IMR-90 (cell line): Measurements from ENCODE around the gene SDF2L1. TPM values are rescaled to one million over a fixed set of nuclear protein-coding genes. Genes with fewer than 3 reads are reported as not detected.

ENCODE experiments used
- ATAC-seq: fragments of 200-7000 bp; cut with Tn5 transposase; 2 replicates; pipeline ENCODE4 v1.9.1; 2020; ENCODE audit warnings: low read depth, mild to moderate bottlenecking, moderate library complexity
- BruUV-seq: library from RNA; stranded (reverse); fragments of 400-500 nt; replicated peaks from 2 replicates; lab custom pipeline; 2021; lab: Mats Ljungman, UMichigan
- CTCF ChIA-PET: fragments of 300-600 bp; formaldehyde crosslinking; extraction: SDS; loops from one replicate; lab custom pipeline; 2021; ENCODE audit warnings: antibody characterized with exemption; lab: Yijun Ruan, JAX
- POLR2A ChIA-PET: fragments of 300-600 bp; sonication (Branson Sonifier 250); formaldehyde crosslinking; loops from one replicate; lab custom pipeline; 2022; ENCODE audit warnings: antibody characterized with exemption; ENCODE audit not compliant: unreplicated experiment; lab: Charles Lee
- DNase-seq: peaks from one replicate; pipeline ENCODE4 v3.0.0; 2013
- H2AFZ ChIP-seq: replicated peaks from 2 replicates; pipeline ENCODE3; 2013; ENCODE audit warnings: low read length, mild to moderate bottlenecking; ENCODE audit not compliant: poor library complexity
- H2AK5ac ChIP-seq: 2 replicates; pipeline ENCODE4 v1.6.1; 2013; ENCODE audit warnings: low read depth, low read length, inconsistent platforms
- H2AK9ac ChIP-seq: replicated peaks from 2 replicates; pipeline ENCODE3; 2013; ENCODE audit warnings: mild to moderate bottlenecking, low read depth, low read length, moderate library complexity; ENCODE audit not compliant: poor library complexity
- H2BK120ac ChIP-seq: 2 replicates; pipeline ENCODE4 v1.6.1; 2013; ENCODE audit warnings: low read depth, low read length, inconsistent platforms
- H2BK15ac ChIP-seq: 3 replicates; pipeline ENCODE4 v1.6.1; 2013; ENCODE audit warnings: low read depth, low read length, inconsistent platforms
- H2BK20ac ChIP-seq: 2 replicates; pipeline ENCODE4 v1.6.1; 2013; ENCODE audit warnings: low read depth, mild to moderate bottlenecking, inconsistent platforms, low read length, moderate library complexity
- H2BK5ac ChIP-seq: 2 replicates; pipeline ENCODE4 v1.6.1; 2013; ENCODE audit warnings: mild to moderate bottlenecking, low read depth, low read length, inconsistent platforms; ENCODE audit not compliant: poor library complexity, severe bottlenecking
- H3K14ac ChIP-seq: replicated peaks from 2 replicates; pipeline ENCODE4 v1.6.1; 2013; ENCODE audit warnings: low read depth, low read length, inconsistent platforms
- H3K18ac ChIP-seq: 2 replicates; pipeline ENCODE4 v1.6.1; 2013; ENCODE audit warnings: low read depth, low read length, control low read depth
- H3K23ac ChIP-seq: 2 replicates; pipeline ENCODE4 v1.6.1; 2013; ENCODE audit warnings: low read depth, low read length, inconsistent platforms
- H3K27ac ChIP-seq: 2 replicates; pipeline ENCODE4 v1.5.1; 2013; ENCODE audit warnings: mild to moderate bottlenecking, control low read depth, low read length; ENCODE audit not compliant: insufficient read depth
- H3K27me3 ChIP-seq: 2 replicates; pipeline ENCODE4 v1.6.1; 2013; ENCODE audit warnings: low read length; ENCODE audit not compliant: control insufficient read depth, insufficient read depth
- H3K36me3 ChIP-seq: 2 replicates; pipeline ENCODE4 v1.6.1; 2013; ENCODE audit warnings: low read length, mixed read lengths; ENCODE audit not compliant: control insufficient read depth, insufficient read depth
- H3K4ac ChIP-seq: 2 replicates; pipeline ENCODE4 v1.6.1; 2013; ENCODE audit warnings: low read depth, low read length, inconsistent platforms
- H3K4me1 ChIP-seq: 2 replicates; pipeline ENCODE4 v1.6.1; 2013; ENCODE audit warnings: low read length, mixed read lengths; ENCODE audit not compliant: control insufficient read depth, insufficient read depth
- H3K4me2 ChIP-seq: 2 replicates; pipeline ENCODE4 v1.6.1; 2013; ENCODE audit warnings: low read depth, mild to moderate bottlenecking, control low read depth, low read length, moderate library complexity
- H3K4me3 ChIP-seq: 2 replicates; pipeline ENCODE4 v1.5.1; 2013; ENCODE audit warnings: low read depth, mild to moderate bottlenecking, control low read depth, low read length, moderate library complexity; ENCODE audit not compliant: insufficient read depth
- H3K56ac ChIP-seq: 2 replicates; pipeline ENCODE4 v1.6.1; 2013; ENCODE audit warnings: low read length, inconsistent platforms; ENCODE audit not compliant: insufficient read depth; ENCODE audit errors: extremely low read depth
- H3K79me1 ChIP-seq, 2 experiments: 2 replicates each; pipeline ENCODE4 v1.6.1; 2013; ENCODE audit warnings: low read length in 2 of 2, inconsistent platforms in 1 of 2, low read depth in 1 of 2
- H3K9ac ChIP-seq: 2 replicates; pipeline ENCODE4 v1.6.1; 2013; ENCODE audit warnings: low read depth, low read length, control low read depth
- H3K9me1 ChIP-seq: 2 replicates; pipeline ENCODE4 v1.6.1; 2013; ENCODE audit warnings: low read length, inconsistent platforms; ENCODE audit not compliant: insufficient read depth
- H3K9me3 ChIP-seq: 2 replicates; pipeline ENCODE4 v1.6.1; 2013; ENCODE audit warnings: low read length; ENCODE audit not compliant: control insufficient read depth, insufficient read depth
- H4K20me1 ChIP-seq: 2 replicates; pipeline ENCODE4 v1.6.1; 2013; ENCODE audit warnings: low read length, inconsistent platforms; ENCODE audit not compliant: insufficient read depth
- H4K5ac ChIP-seq: 2 replicates; pipeline ENCODE4 v1.6.1; 2013; ENCODE audit warnings: mild to moderate bottlenecking, low read depth, low read length, control low read depth
- H4K8ac ChIP-seq, 2 experiments: 2 replicates each; pipeline ENCODE4 v1.6.1; 2013; ENCODE audit warnings: low read depth in 2 of 2, low read length in 2 of 2, control low read depth in 1 of 2, inconsistent platforms in 1 of 2
- H4K91ac ChIP-seq: 2 replicates; pipeline ENCODE4 v1.6.1; 2013; ENCODE audit warnings: low read depth, low read length, inconsistent platforms; ENCODE audit not compliant: insufficient read depth
- BHLHE40 ChIP-seq: fragments of 150-350 bp; IDR thresholded peaks from 2 replicates; pipeline ENCODE4 v1.6.1; 2016; ENCODE audit warnings: mild to moderate bottlenecking, low read depth, low read length
- CEBPB ChIP-seq: IDR thresholded peaks from 2 replicates; pipeline ENCODE4 v1.6.1; 2012; ENCODE audit warnings: low read depth, low read length, improper control_type of control experiment
- CHD1 ChIP-seq: IDR thresholded peaks from 2 replicates; pipeline ENCODE4 v1.6.1; 2012; ENCODE audit warnings: low read depth, low read length, improper control_type of control experiment
- FOS ChIP-seq: fragments of 150-350 bp; IDR thresholded peaks from 2 replicates; pipeline ENCODE4 v1.6.1; 2016; ENCODE audit warnings: low read depth, low read length
- MAFK ChIP-seq: IDR thresholded peaks from 2 replicates; pipeline ENCODE4 v1.6.1; 2012; ENCODE audit warnings: low read depth, low read length, improper control_type of control experiment
- MAZ ChIP-seq: IDR thresholded peaks from 2 replicates; pipeline ENCODE4 v1.6.1; 2012; ENCODE audit warnings: low read depth, mild to moderate bottlenecking, low read length, improper control_type of control experiment, moderate library complexity, borderline replicate concordance
- MXI1 ChIP-seq: IDR thresholded peaks from 2 replicates; pipeline ENCODE4 v1.6.1; 2012; ENCODE audit warnings: low read depth, mild to moderate bottlenecking, low read length, moderate library complexity, borderline replicate concordance
- NFE2L2 ChIP-seq: fragments of 150-350 bp; IDR thresholded peaks from 2 replicates; pipeline ENCODE4 v1.6.1; 2016; ENCODE audit warnings: low read depth, mild to moderate bottlenecking, low read length
- POLR2A ChIP-seq: IDR thresholded peaks from 2 replicates; pipeline ENCODE4 v1.6.1; 2012; ENCODE audit warnings: mild to moderate bottlenecking, low read depth, low read length
- RAD21 ChIP-seq: IDR thresholded peaks from 2 replicates; pipeline ENCODE4 v1.6.1; 2012; ENCODE audit warnings: low read length, improper control_type of control experiment
- RCOR1 ChIP-seq: IDR thresholded peaks from 2 replicates; pipeline ENCODE4 v1.6.1; 2012; ENCODE audit warnings: mild to moderate bottlenecking, low read length, improper control_type of control experiment; ENCODE audit not compliant: insufficient replicate concordance
- RFX5 ChIP-seq: IDR thresholded peaks from 2 replicates; pipeline ENCODE4 v1.8.0; 2012; ENCODE audit warnings: low read depth, mild to moderate bottlenecking, low read length, moderate library complexity
- SMC3 ChIP-seq: fragments of 150-350 bp; IDR thresholded peaks from 2 replicates; pipeline ENCODE4 v1.6.1; 2016; ENCODE audit warnings: low read depth, mild to moderate bottlenecking, antibody characterized with exemption, low read length, moderate library complexity
- USF2 ChIP-seq: fragments of 150-350 bp; IDR thresholded peaks from 2 replicates; pipeline ENCODE4 v1.6.1; 2017; ENCODE audit warnings: mild to moderate bottlenecking, antibody characterized with exemption, low read length, low read depth
- WGBS, 2 experiments: methylation state at CpG; one replicate each; pipeline versions ENCODE4 v1.1.5 to v1.1.7; 2013; ENCODE audit warnings: missing lambda C conversion rate in 2 of 2; ENCODE audit not compliant: insufficient read length in 1 of 2; ENCODE audit errors: extremely low coverage in 2 of 2; 5-methylcytosine and 5-hydroxymethylcytosine counted together
- dilution Hi-C: fragments of 300-500 bp; cut with HindIII; formaldehyde crosslinking; loops from one replicate; pipeline ENCODE4 v1.14.3; 2018; ENCODE audit warnings: low sequenced_read_pairs; ENCODE audit not compliant: unreplicated experiment
- in situ Hi-C: fragments of 300-500 bp; cut with MboI; formaldehyde crosslinking; loops from 3 replicates; pipeline ENCODE4 v1.14.3; 2019; ENCODE audit warnings: low sequenced_read_pairs, inconsistent platforms, mixed read lengths
- intact Hi-C: fragments of 100-400 bp; cut with micrococcal nuclease; formaldehyde crosslinking; loops from 2 replicates; pipeline ENCODE4 v1.10.0; 2022
- polyA plus RNA-seq, 3 experiments: library from polyadenylated mRNA; depleted of rRNA; stranded (reverse); fragments of >200 nt; gene quantifications; 2 replicates each; pipeline ENCODE4 v1.2.3, GENCODE V29; 2012; ENCODE audit warnings: low replicate concordance in 1 of 3
- total RNA-seq: library from RNA; depleted of rRNA; stranded (reverse); fragments of >200 nt; gene quantifications from 2 replicates; pipeline ENCODE4 v1.2.3, GENCODE V29; 2012
- TF ChIP-seq, protein P1 (sequence below): conservative IDR thresholded peaks from 2 replicates; pipeline ENCODE4 v1.5.1; 2012; ENCODE audit warnings: mild to moderate bottlenecking, low read depth, low read length, improper control_type of control experiment
- TF ChIP-seq, protein P2 (sequence below): fragments of 150-350 bp; IDR thresholded peaks from 2 replicates; pipeline ENCODE4 v1.6.1; 2016; ENCODE audit warnings: low read depth, mild to moderate bottlenecking, low read length, moderate library complexity, borderline replicate concordance

The SDF2L1 gene
- total and polyA plus RNA-seq, 2 of the 4 experiments (the other 2 are of a cell fraction): 18.8 to 51.1 TPM

DNA sequence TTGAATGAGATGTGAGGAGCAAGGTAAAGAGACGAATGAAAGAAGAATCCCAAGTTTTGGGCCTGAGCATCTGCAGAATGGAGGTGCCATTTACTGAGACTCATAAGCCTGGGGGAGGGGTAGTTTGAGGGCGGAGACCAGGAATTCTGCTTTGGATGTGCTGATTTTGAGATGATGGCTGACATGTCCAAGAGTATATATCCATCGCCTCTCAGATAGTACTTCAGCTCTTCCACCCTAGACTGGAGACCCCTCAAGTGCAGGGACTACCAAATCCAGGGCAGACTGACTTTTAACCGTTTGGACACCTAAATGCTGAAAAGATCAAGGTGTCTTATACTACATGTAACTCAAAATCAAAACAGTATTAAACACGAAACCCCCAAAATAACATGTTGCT is 1.3 kb upstream of the SDF2L1 start:
- H2BK20ac ChIP-seq: no peak overlapping the region
- CTCF ChIA-PET: interaction anchor here (3.1 kb wide), 1 partner anchor 11 kb away, joined by 28 read pairs; the partner anchor contains the start of gene YDJC
- no peak for ATAC-seq
- POLR2A ChIA-PET: interaction anchor here (0.5 kb wide), 1 partner anchor 65 kb away, joined by 7 read pairs; no protein-coding TSS in a partner anchor
- no peaks in the 10 kb centered on the region for H3K27me3 ChIP-seq
- H2BK120ac ChIP-seq: no peak overlapping the region
- no peak overlapping the region for H2AFZ ChIP-seq
- no peaks in the 10 kb centered on the region for H3K9me3 ChIP-seq
- no peak overlapping the region for H3K27ac ChIP-seq
- H3K4me1 ChIP-seq: peaks cover 1% of the 10 kb centered on the region; the same call in 1 of the 2 replicates
- no peak overlapping the region for H2AK5ac ChIP-seq
- no peak overlapping the region for H3K9ac ChIP-seq
- no peak overlapping the region for H3K14ac ChIP-seq
- no TSS peak for BruUV-seq
- in situ Hi-C loops: no loop called here
- no peak overlapping the region for H4K8ac ChIP-seq
- H2BK5ac ChIP-seq: no peak overlapping the region
- TF ChIP-seq MXI1 (no peak), RCOR1 (no peak), BHLHE40 (no peak), RFX5 (no peak), MAFK (no peak), POLR2A (no peak), USF2 (no peak), CEBPB (no peak), SMC3 (no peak), MAZ (no peak), CHD1 (no peak), FOS (no peak), RAD21 (no peak), NFE2L2 (no peak)
- TF ChIP-seq, protein P1, sequence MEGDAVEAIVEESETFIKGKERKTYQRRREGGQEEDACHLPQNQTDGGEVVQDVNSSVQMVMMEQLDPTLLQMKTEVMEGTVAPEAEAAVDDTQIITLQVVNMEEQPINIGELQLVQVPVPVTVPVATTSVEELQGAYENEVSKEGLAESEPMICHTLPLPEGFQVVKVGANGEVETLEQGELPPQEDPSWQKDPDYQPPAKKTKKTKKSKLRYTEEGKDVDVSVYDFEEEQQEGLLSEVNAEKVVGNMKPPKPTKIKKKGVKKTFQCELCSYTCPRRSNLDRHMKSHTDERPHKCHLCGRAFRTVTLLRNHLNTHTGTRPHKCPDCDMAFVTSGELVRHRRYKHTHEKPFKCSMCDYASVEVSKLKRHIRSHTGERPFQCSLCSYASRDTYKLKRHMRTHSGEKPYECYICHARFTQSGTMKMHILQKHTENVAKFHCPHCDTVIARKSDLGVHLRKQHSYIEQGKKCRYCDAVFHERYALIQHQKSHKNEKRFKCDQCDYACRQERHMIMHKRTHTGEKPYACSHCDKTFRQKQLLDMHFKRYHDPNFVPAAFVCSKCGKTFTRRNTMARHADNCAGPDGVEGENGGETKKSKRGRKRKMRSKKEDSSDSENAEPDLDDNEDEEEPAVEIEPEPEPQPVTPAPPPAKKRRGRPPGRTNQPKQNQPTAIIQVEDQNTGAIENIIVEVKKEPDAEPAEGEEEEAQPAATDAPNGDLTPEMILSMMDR: no peak
- TF ChIP-seq, protein P2, sequence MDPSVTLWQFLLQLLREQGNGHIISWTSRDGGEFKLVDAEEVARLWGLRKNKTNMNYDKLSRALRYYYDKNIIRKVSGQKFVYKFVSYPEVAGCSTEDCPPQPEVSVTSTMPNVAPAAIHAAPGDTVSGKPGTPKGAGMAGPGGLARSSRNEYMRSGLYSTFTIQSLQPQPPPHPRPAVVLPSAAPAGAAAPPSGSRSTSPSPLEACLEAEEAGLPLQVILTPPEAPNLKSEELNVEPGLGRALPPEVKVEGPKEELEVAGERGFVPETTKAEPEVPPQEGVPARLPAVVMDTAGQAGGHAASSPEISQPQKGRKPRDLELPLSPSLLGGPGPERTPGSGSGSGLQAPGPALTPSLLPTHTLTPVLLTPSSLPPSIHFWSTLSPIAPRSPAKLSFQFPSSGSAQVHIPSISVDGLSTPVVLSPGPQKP: no peak
- H3K23ac ChIP-seq: no peak overlapping the region
- intact Hi-C loops: loop anchor here (1.0 kb wide), 1 partner anchor 11 kb away; the partner anchor contains the start of gene YDJC
- H3K18ac ChIP-seq: no peak overlapping the region
- H3K4ac ChIP-seq: no peak overlapping the region
- peaks cover 5% of the 10 kb centered on the region for H3K36me3 ChIP-seq
- H3K79me1 ChIP-seq: peaks cover 6 to 18% of the 10 kb centered on the region in 2 experiments; a peak in 3 of 4 replicates
- no peak for DNase-seq
- no peak overlapping the region for H3K4me3 ChIP-seq
- H3K9me1 ChIP-seq: peaks cover 5% of the 10 kb centered on the region
- WGBS, 2 experiments: no CpG with 5 or more reads among the region's 5 CpGs
- H3K4me2 ChIP-seq: no peak overlapping the region
- H3K56ac ChIP-seq: no peak overlapping the region
- dilution Hi-C loops: no loop called here
- H2AK9ac ChIP-seq: no peak overlapping the region
- peaks cover 10% of the 10 kb centered on the region for H4K20me1 ChIP-seq
- H2BK15ac ChIP-seq: no peak overlapping the region
- no peak overlapping the region for H4K5ac ChIP-seq
- H4K91ac ChIP-seq: no peak overlapping the region
